DMS79 treated with DMSO at 0.1 percent for 48 hours (cell line): ENCODE data around the gene CCDC82.
"Not testable (repeated sequence)": the region's sequence is repeated elsewhere in the genome, so short reads cannot be mapped to it uniquely, and the experiment has no call there.

Experiments used
- DNase-seq: peaks from one replicate; lab custom pipeline; 2025; lab: John Stamatoyannopoulos, UW

Gene CCDC82

GRCh38 chr11:96389720-96390487 is at the start of gene CCDC82, which contains the start of gene JRKL:
Gene CCDC82 (minus strand): TSS chr11:96389912. CDS start chr11:96384747, 5,165 bp downstream.
Gene JRKL (plus strand): TSS chr11:96390013. CDS start chr11:96390650, 637 bp downstream.
- DNase-seq: peak; percentile 96

- DNase-seq: not testable (repeated sequence)
Observed at GRCh38 chr11:96432654-96433053, 42.9 kb upstream of the CCDC82 start.

- no peak for DNase-seq
Observed at GRCh38 chr11:96430668-96431067, 41.0 kb upstream of the CCDC82 start.

- no peak for DNase-seq
Observed at GRCh38 chr11:96424693-96425092, 35.0 kb upstream of the CCDC82 start.

- no peak for DNase-seq
Observed at GRCh38 chr11:96413408-96413807, 23.7 kb upstream of the CCDC82 start.

- DNase-seq: no peak
Observed at GRCh38 chr11:96412761-96413381, 23.2 kb upstream of the CCDC82 start.

GRCh38 chr11:96411412-96411811 is 21.7 kb upstream of the CCDC82 start:
- DNase-seq: peak; percentile 44

GRCh38 chr11:96400697-96401096 is 11.0 kb upstream of the CCDC82 start:
- no peak for DNase-seq

GRCh38 chr11:96397863-96398262 is 8.2 kb upstream of the CCDC82 start:
- peak; percentile 65 for DNase-seq

GRCh38 chr11:96396637-96397036 is 6.9 kb upstream of the CCDC82 start:
- no peak for DNase-seq

GRCh38 chr11:96394773-96395172 is 5.1 kb upstream of the CCDC82 start:
- DNase-seq: no peak

- DNase-seq: peak; percentile 29
Observed at GRCh38 chr11:96393753-96394348, 4.1 kb upstream of the CCDC82 start.

- DNase-seq: no peak
Observed at GRCh38 chr11:96391698-96392307, 2.1 kb upstream of the CCDC82 start.

- no peak for DNase-seq
Observed at GRCh38 chr11:96390488-96390792, 728 bp upstream of the CCDC82 start.

- DNase-seq: peak; percentile 88
Observed at GRCh38 chr11:96388891-96389719, 607 bp downstream of the CCDC82 start.

GRCh38 chr11:96385187-96385586 is 4.5 kb downstream of the CCDC82 start:
- no peak for DNase-seq

- DNase-seq: no peak
Observed at GRCh38 chr11:96384156-96384555, 5.6 kb downstream of the CCDC82 start.

- no peak for DNase-seq
Observed at GRCh38 chr11:96376796-96377195, 12.9 kb downstream of the CCDC82 start.

GRCh38 chr11:96373826-96374225 is 15.9 kb downstream of the CCDC82 start:
- DNase-seq: no peak

- DNase-seq: no peak
Observed at GRCh38 chr11:96367342-96367741, 22.4 kb downstream of the CCDC82 start.

- DNase-seq: no peak
Observed at GRCh38 chr11:96366024-96366423, 23.7 kb downstream of the CCDC82 start.

- no peak for DNase-seq
Observed at GRCh38 chr11:96365493-96365892, 24.2 kb downstream of the CCDC82 start.
